Measurements from ENCODE around the gene RPP38.

Gene RPP38

DNA sequence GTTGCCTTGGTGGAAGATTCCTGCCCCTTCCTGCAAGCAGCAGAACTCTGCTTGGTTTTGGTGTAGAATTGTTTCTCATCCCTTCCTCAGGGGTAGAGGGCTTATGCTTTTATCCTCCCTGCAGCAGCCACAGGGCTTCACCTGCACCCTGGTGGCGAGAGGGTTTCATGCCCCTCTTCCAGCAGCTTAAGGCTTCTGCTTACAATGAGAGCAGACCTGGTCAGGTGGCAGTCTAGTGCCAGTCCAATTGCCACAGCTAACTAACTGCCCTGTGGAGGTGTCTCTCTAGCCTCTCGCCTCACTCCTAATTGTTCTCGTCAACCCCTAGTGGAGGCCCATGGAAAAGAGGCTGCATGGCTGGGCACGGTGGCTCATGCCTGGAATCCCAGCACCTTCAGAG is 27.9 kb upstream of the RPP38 start:
- TF ChIP-seq SIN3A (IDR thresholded peaks at IDR 0.05; ENCODE audit: borderline replicate concordance, insufficient read depth, low read length) (no peak), TAF1 (IDR thresholded peaks at IDR 0.05; ENCODE audit: borderline replicate concordance, insufficient read depth, low read length) (no peak), FOXP2 (optimal IDR thresholded peaks at IDR 0.05; ENCODE audit: borderline replicate concordance, extremely low read depth, extremely low read length, insufficient read depth) (no peak), POLR2AphosphoS5 (IDR thresholded peaks at IDR 0.05; ENCODE audit: low read depth, low read length) (no peak)
- TF ChIP-seq, protein P1, sequence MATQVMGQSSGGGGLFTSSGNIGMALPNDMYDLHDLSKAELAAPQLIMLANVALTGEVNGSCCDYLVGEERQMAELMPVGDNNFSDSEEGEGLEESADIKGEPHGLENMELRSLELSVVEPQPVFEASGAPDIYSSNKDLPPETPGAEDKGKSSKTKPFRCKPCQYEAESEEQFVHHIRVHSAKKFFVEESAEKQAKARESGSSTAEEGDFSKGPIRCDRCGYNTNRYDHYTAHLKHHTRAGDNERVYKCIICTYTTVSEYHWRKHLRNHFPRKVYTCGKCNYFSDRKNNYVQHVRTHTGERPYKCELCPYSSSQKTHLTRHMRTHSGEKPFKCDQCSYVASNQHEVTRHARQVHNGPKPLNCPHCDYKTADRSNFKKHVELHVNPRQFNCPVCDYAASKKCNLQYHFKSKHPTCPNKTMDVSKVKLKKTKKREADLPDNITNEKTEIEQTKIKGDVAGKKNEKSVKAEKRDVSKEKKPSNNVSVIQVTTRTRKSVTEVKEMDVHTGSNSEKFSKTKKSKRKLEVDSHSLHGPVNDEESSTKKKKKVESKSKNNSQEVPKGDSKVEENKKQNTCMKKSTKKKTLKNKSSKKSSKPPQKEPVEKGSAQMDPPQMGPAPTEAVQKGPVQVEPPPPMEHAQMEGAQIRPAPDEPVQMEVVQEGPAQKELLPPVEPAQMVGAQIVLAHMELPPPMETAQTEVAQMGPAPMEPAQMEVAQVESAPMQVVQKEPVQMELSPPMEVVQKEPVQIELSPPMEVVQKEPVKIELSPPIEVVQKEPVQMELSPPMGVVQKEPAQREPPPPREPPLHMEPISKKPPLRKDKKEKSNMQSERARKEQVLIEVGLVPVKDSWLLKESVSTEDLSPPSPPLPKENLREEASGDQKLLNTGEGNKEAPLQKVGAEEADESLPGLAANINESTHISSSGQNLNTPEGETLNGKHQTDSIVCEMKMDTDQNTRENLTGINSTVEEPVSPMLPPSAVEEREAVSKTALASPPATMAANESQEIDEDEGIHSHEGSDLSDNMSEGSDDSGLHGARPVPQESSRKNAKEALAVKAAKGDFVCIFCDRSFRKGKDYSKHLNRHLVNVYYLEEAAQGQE (IDR thresholded peaks at IDR 0.05; ENCODE audit: insufficient read depth in 1 of 2, low read depth in 2 of 2, low read length in 2 of 2): no peak

DNA sequence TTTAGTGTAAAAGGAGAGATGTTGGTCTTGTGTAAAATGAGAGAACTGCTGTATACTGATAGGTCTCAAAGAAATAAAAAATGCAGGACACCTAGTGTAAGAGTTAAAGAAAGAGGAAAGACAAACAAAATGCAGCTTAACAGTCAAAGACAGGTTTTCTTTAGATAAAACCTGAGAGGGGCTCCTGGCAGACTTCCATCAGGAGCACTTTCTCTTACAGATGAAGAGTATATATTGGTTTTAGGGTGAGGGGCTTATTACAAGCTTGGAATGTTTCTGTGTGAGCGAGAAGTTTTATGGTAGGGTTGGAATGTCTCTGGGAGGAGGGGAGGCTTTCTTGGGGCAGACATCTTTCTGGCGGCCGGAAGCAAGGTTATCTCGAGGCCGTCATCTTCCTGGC is 24.8 kb upstream of the RPP38 start:
- TF ChIP-seq TAF1 (IDR thresholded peaks at IDR 0.05; ENCODE audit: borderline replicate concordance, insufficient read depth, low read length): no peak
- TF ChIP-seq SIN3A (IDR thresholded peaks at IDR 0.05; ENCODE audit: borderline replicate concordance, insufficient read depth, low read length): no peak
- TF ChIP-seq POLR2AphosphoS5 (IDR thresholded peaks at IDR 0.05; ENCODE audit: low read depth, low read length): no peak
- TF ChIP-seq, protein P1 (IDR thresholded peaks at IDR 0.05; ENCODE audit: insufficient read depth in 1 of 2, low read depth in 2 of 2, low read length in 2 of 2): no peak
- TF ChIP-seq FOXP2 (optimal IDR thresholded peaks at IDR 0.05; ENCODE audit: borderline replicate concordance, extremely low read depth, extremely low read length, insufficient read depth): no peak

DNA sequence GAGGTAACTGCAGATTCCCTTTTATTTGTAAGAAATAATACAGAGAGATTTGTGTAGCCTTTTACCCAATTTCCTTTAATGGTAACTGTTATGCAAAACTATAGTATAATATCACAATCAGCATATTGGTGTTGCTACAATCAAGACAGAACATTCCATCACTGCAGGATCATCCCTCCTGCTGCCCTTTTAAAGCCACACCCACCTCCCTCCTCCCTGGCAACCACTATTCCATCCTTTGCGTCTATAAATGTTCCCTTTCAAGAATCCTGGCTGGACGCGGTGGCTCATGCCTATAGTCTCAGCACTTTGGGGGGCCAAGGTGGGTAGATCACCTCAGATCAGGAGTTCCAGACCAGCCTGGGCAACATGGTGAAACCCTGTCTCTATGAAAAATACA is 21.7 kb upstream of the RPP38 start:
- TF ChIP-seq POLR2AphosphoS5 (IDR thresholded peaks at IDR 0.05; ENCODE audit: low read depth, low read length) (no peak), TAF1 (IDR thresholded peaks at IDR 0.05; ENCODE audit: borderline replicate concordance, insufficient read depth, low read length) (no peak), FOXP2 (optimal IDR thresholded peaks at IDR 0.05; ENCODE audit: borderline replicate concordance, extremely low read depth, extremely low read length, insufficient read depth) (no peak), SIN3A (IDR thresholded peaks at IDR 0.05; ENCODE audit: borderline replicate concordance, insufficient read depth, low read length) (no peak)
- TF ChIP-seq, protein P1 (IDR thresholded peaks at IDR 0.05; ENCODE audit: insufficient read depth in 1 of 2, low read depth in 2 of 2, low read length in 2 of 2): no peak

DNA sequence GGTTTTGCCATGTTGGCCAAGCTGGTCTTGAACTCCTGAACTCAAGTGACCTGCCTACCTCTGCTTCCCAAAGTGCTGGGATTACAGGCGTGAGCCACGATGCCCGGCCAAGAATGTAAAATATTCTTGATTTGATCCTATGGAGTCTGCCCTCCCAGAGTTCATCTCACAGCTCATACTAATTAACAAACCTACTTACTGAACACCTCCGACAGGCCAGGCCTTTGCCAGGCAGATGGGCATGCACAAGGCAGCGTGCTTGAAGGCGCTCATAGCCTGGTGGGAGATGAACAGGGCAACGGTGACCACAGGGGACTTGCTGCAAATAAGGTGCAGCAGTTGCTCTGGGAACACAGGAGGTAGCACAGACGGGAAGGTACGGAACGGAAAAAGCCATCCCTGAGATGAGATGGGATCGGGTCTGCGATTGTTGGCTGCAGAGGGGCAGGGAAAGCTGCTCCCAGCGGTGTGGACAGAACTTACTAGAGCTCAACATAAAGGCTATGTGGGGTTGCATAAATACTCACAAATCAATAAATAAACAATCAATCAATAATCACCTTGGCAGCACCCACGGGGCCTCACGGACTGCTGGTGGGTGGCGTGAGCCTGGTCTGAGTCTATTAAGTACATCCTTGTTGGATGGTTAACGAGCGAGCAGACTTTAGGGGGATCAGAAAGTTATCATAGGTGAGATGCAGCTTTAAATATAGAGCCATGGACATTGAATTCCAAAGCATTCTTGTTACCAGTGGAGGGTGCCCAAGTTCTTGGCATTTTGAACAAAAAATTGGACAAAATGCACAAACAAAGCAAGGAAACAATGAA is 13.3 kb upstream of the RPP38 start:
- no peak for TF ChIP-seq FOXP2 (optimal IDR thresholded peaks at IDR 0.05; ENCODE audit: borderline replicate concordance, extremely low read depth, extremely low read length, insufficient read depth)
- TF ChIP-seq SIN3A (IDR thresholded peaks at IDR 0.05; ENCODE audit: borderline replicate concordance, insufficient read depth, low read length): no peak
- TF ChIP-seq, protein P1 (IDR thresholded peaks at IDR 0.05; ENCODE audit: insufficient read depth in 1 of 2, low read depth in 2 of 2, low read length in 2 of 2): no peak
- no peak for TF ChIP-seq TAF1 (IDR thresholded peaks at IDR 0.05; ENCODE audit: borderline replicate concordance, insufficient read depth, low read length)
- TF ChIP-seq POLR2AphosphoS5 (IDR thresholded peaks at IDR 0.05; ENCODE audit: low read depth, low read length): no peak

Measured in PFSK-1 (cell line).